Measurements from ENCODE around the gene C9orf78. TPM values are rescaled to one million over a fixed set of nuclear protein-coding genes. Genes with fewer than 3 reads are reported as not detected.

The C9orf78 gene
- total and polyA plus RNA-seq, 2 of the 8 experiments (the other 6 are each of a cell fraction or from before 2014, with no cell fraction given): 17.4 to 40.6 TPM

GRCh38 chr9:129868023-129868871 is 33.2 kb upstream of the C9orf78 start:
- no peak overlapping the region for H2BK15ac ChIP-seq (ENCODE audit: low read length)
- H4K5ac ChIP-seq (ENCODE audit: insufficient read length, low read depth, low read length): no peak overlapping the region
- H4K20me1 ChIP-seq (replicated peaks in 1 of 2; ENCODE audit: control insufficient read depth in 1 of 2, insufficient read depth in 2 of 2, low read length in 2 of 2): no peaks in the 10 kb centered on the region
- H3K9me3 ChIP-seq (ENCODE audit: insufficient read depth in 2 of 2, low read depth in 1 of 2, low read length in 1 of 2): no peaks in the 10 kb centered on the region
- no peak overlapping the region for H2BK5ac ChIP-seq (ENCODE audit: low read depth, low read length)
- no peak overlapping the region for H2AK5ac ChIP-seq (ENCODE audit: low read depth, low read length)
- H4K91ac ChIP-seq (replicated peaks; ENCODE audit: insufficient read length, low read length): peak overlapping the region; percentile 15
- FAIRE-seq (no peak), DNase-seq (ENCODE audit: low read depth in 1 of 2, low spot score in 2 of 2) (no peak)
- CTCF ChIA-PET (ENCODE audit: partially characterized antibody): interaction anchor here (0.6 to 1.5 kb wide), 11 partner anchors 11 to 178 kb away, joined by 3 to 5 read pairs (median 3); no protein-coding TSS in a partner anchor
- H3K4me2 ChIP-seq (ENCODE audit: insufficient read depth in 1 of 2, low read depth in 2 of 2, low read length in 2 of 2): no peak overlapping the region
- TF ChIP-seq JUN (IDR thresholded peaks at IDR 0.05; ENCODE audit: low read depth, low read length) (no peak), ZNF274 (IDR thresholded peaks at IDR 0.05; ENCODE audit: borderline replicate concordance, extremely low read depth, low read length) (no peak), KDM4A (IDR thresholded peaks at IDR 0.05; ENCODE audit: low read depth, low read length, severe bottlenecking) (no peak)
- no peaks in the 10 kb centered on the region for H3K79me2 ChIP-seq (ENCODE audit: control insufficient read depth in 1 of 2, insufficient read depth in 2 of 2, low read length in 2 of 2)
- H2BK12ac ChIP-seq (ENCODE audit: low read depth, low read length): no peak overlapping the region
- POLR2A ChIA-PET (ENCODE audit: partially characterized antibody): interaction anchor here (1.0 to 1.4 kb wide), 2 partner anchors 9 to 59 kb away, joined by 3 read pairs; no protein-coding TSS in a partner anchor
- H3K4me3 ChIP-seq (ENCODE audit: extremely low read depth in 1 of 4, insufficient read depth in 2 of 4, low read depth in 3 of 4, low read length in 4 of 4): no peak overlapping the region
- no peaks in the 10 kb centered on the region for H3K79me1 ChIP-seq (ENCODE audit: low read depth, low read length)
- H3K23ac ChIP-seq (ENCODE audit: insufficient read length): no peak overlapping the region
- no peak overlapping the region for H2AFZ ChIP-seq (ENCODE audit: low read length)
- H3K4ac ChIP-seq (replicated peaks; ENCODE audit: insufficient read length, low read depth, low read length): no peak overlapping the region
- no peaks in the 10 kb centered on the region for H3K23me2 ChIP-seq (ENCODE audit: low read depth, low read length)
- no peak overlapping the region for H3K27ac ChIP-seq (ENCODE audit: low read depth, low read length)
- H2BK120ac ChIP-seq (replicated peaks; ENCODE audit: low read depth, low read length): no peak overlapping the region
- H3K4me1 ChIP-seq (replicated peaks in 1 of 4; ENCODE audit: control insufficient read depth in 3 of 4, insufficient read depth in 4 of 4, low read length in 3 of 4): no peaks in the 10 kb centered on the region
- no peaks in the 10 kb centered on the region for H3K27me3 ChIP-seq (replicated peaks in 1 of 4; ENCODE audit: control insufficient read depth in 3 of 4, extremely low read depth in 1 of 4, insufficient read depth in 3 of 4, low read length in 3 of 4)
- no peak overlapping the region for H3K18ac ChIP-seq (ENCODE audit: extremely low read depth, low read length)
- peaks cover 0 to 4% (median 0%) of the 10 kb centered on the region in 4 experiments; a peak in 2 of 8 replicates for H3K36me3 ChIP-seq (ENCODE audit: control insufficient read depth in 2 of 4, insufficient read depth in 4 of 4, low read length in 3 of 4)
- no peak overlapping the region for H2BK20ac ChIP-seq (ENCODE audit: low read length)
- no peak overlapping the region for H3K9ac ChIP-seq (replicated peaks in 1 of 4; ENCODE audit: extremely low read depth in 1 of 4, low read depth in 3 of 4, low read length in 3 of 4)
- no peak overlapping the region for H3K56ac ChIP-seq (replicated peaks; ENCODE audit: insufficient read length, low read depth, low read length)
- no peak overlapping the region for H3K14ac ChIP-seq (ENCODE audit: insufficient read length)
- no peak overlapping the region for H4K8ac ChIP-seq (ENCODE audit: extremely low read depth, insufficient read depth, low read length)
- 84% methylated on average over 46 of the region's 48 CpGs; no CpG with 5 or more reads in 1 of the 2 experiments for WGBS, 2 experiments (ENCODE audit: extremely low coverage in 1 of 2, insufficient coverage in 1 of 2, insufficient read length in 1 of 2, insufficient replicate concordance in 2 of 2, low coverage in 1 of 2, low lambda C conversion rate in 2 of 2, missing lambda C conversion rate in 1 of 2)
